Neural cell (in vitro differentiated cells): ENCODE results near the gene RILPL2. TPM values are rescaled to one million over a fixed set of nuclear protein-coding genes. Genes with fewer than 3 reads are reported as not detected.

Experiments used
- H2AFZ ChIP-seq: fragments of 200-600, 300-800 bp; sonication (generic), shearing (Covaris generic); 2 replicates; pipeline ENCODE4 v1.6.0; 2014; ENCODE audit warnings: low read depth, mild to moderate bottlenecking, antibody characterized with exemption, low read length, moderate library complexity
- H3F3A ChIP-seq: fragments of 200-600 bp; shearing (Covaris generic); 2 replicates; pipeline ENCODE4 v1.6.1; 2016; ENCODE audit warnings: mild to moderate bottlenecking, moderate library complexity, mixed read lengths, antibody characterized with exemption, low read length; ENCODE audit not compliant: insufficient read depth, poor library complexity, severe bottlenecking
- H3K27ac ChIP-seq: fragments of 200-600, 300-800 bp; sonication (generic), shearing (Covaris generic); 2 replicates; pipeline ENCODE4 v1.5.1; 2014; ENCODE audit warnings: mild to moderate bottlenecking, low read length, moderate library complexity
- H3K27me3 ChIP-seq: fragments of 300-800, 200-600 bp; sonication (generic), shearing (Covaris generic); 2 replicates; pipeline ENCODE4 v1.6.0; 2014; ENCODE audit warnings: mild to moderate bottlenecking, low read depth, low read length, moderate library complexity; ENCODE audit not compliant: insufficient read depth
- H3K36me3 ChIP-seq: fragments of 300-800, 200-600 bp; sonication (generic), shearing (Covaris generic); 2 replicates; pipeline ENCODE4 v1.5.1; 2014; ENCODE audit warnings: mild to moderate bottlenecking, antibody characterized with exemption, low read length, moderate library complexity; ENCODE audit not compliant: insufficient read depth
- H3K4me2 ChIP-seq: fragments of 300-800, 200-600 bp; sonication (generic), shearing (Covaris generic); 2 replicates; pipeline ENCODE4 v1.6.0; 2014; ENCODE audit warnings: mild to moderate bottlenecking, low read length
- H3K4me3 ChIP-seq: fragments of 300-800, 200-600 bp; sonication (generic), shearing (Covaris generic); 2 replicates; pipeline ENCODE4 v1.5.1; 2014; ENCODE audit warnings: mild to moderate bottlenecking, low read length, moderate library complexity
- H3K79me2 ChIP-seq: fragments of 200-600 bp; shearing (Covaris generic); replicated peaks from 2 replicates; pipeline ENCODE4 v1.6.0; 2014; ENCODE audit warnings: mild to moderate bottlenecking, low read length, moderate library complexity; ENCODE audit not compliant: insufficient read depth
- H3K9ac ChIP-seq: fragments of 300-800, 200-600 bp; sonication (generic), shearing (Covaris generic); 2 replicates; pipeline ENCODE4 v1.6.1; 2016; ENCODE audit warnings: mild to moderate bottlenecking, low read length, mixed read lengths
- H3K9me2 ChIP-seq: fragments of 200-600 bp; shearing (Covaris generic); 2 replicates; pipeline ENCODE4 v1.6.1; 2016; ENCODE audit warnings: mild to moderate bottlenecking, low read length, mixed read lengths; ENCODE audit not compliant: insufficient read depth
- H3K9me3 ChIP-seq: fragments of 200-600, 300-800 bp; sonication (generic), shearing (Covaris generic); 2 replicates; pipeline ENCODE4 v1.6.1; 2016; ENCODE audit warnings: mild to moderate bottlenecking, mixed run types, low read length, moderate library complexity, mixed read lengths
- H4K20me1 ChIP-seq: fragments of 200-600 bp; shearing (Covaris generic); 2 replicates; pipeline ENCODE4 v1.6.1; 2016; ENCODE audit warnings: mild to moderate bottlenecking, mixed run types; ENCODE audit not compliant: insufficient read depth
- EP300 ChIP-seq: fragments of 450-650 bp; conservative IDR thresholded peaks from 2 replicates; pipeline ENCODE4 v1.6.1; 2014; ENCODE audit warnings: antibody characterized with exemption, mild to moderate bottlenecking, moderate library complexity; ENCODE audit not compliant: poor library complexity, severe bottlenecking
- EZH2 ChIP-seq: fragments of 200-600, 300-800 bp; shearing (Covaris generic), sonication (generic); IDR thresholded peaks from 2 replicates; pipeline ENCODE4 v1.6.1; 2014; ENCODE audit warnings: antibody characterized with exemption, low read length, borderline replicate concordance, mild to moderate bottlenecking; ENCODE audit not compliant: insufficient read depth, poor library complexity, severe bottlenecking
- MXI1 ChIP-seq: fragments of 450-650 bp; conservative IDR thresholded peaks from 2 replicates; pipeline ENCODE4 v1.6.1; 2014; ENCODE audit warnings: antibody characterized with exemption, mild to moderate bottlenecking; ENCODE audit not compliant: poor library complexity, severe bottlenecking
- POLR2AphosphoS5 ChIP-seq: IDR thresholded peaks from 2 replicates; pipeline ENCODE4 v1.6.1; 2012
- RAD21 ChIP-seq: fragments of 450-650 bp; conservative IDR thresholded peaks from 2 replicates; pipeline ENCODE4 v1.6.1; 2014; ENCODE audit warnings: antibody characterized with exemption, mild to moderate bottlenecking, moderate library complexity
- REST ChIP-seq: IDR thresholded peaks from 2 replicates; pipeline ENCODE4 v1.6.1; 2012; ENCODE audit warnings: borderline replicate concordance
- SMC3 ChIP-seq: fragments of 450-650 bp; conservative IDR thresholded peaks from 2 replicates; pipeline ENCODE4 v1.6.1; 2014; ENCODE audit warnings: antibody characterized with exemption, mild to moderate bottlenecking, moderate library complexity; ENCODE audit not compliant: poor library complexity
- TAF1 ChIP-seq: IDR thresholded peaks from 2 replicates; pipeline ENCODE4 v1.6.1; 2012; ENCODE audit warnings: low read depth
- polyA plus RNA-seq: library from polyadenylated mRNA; depleted of rRNA; stranded (reverse); fragments of >200 nt; gene quantifications from 2 replicates; pipeline ENCODE4 v1.2.3, GENCODE V29; 2014
- TF ChIP-seq, protein P1 (sequence below): fragments of 450-650 bp; IDR thresholded peaks from 2 replicates; pipeline ENCODE4 v1.5.1; 2014; ENCODE audit warnings: antibody characterized with exemption, mild to moderate bottlenecking, moderate library complexity; ENCODE audit not compliant: poor library complexity, severe bottlenecking

RILPL2 gene
- polyA plus RNA-seq, 1 donor from 2014 or later = 0.07 TPM

DNA sequence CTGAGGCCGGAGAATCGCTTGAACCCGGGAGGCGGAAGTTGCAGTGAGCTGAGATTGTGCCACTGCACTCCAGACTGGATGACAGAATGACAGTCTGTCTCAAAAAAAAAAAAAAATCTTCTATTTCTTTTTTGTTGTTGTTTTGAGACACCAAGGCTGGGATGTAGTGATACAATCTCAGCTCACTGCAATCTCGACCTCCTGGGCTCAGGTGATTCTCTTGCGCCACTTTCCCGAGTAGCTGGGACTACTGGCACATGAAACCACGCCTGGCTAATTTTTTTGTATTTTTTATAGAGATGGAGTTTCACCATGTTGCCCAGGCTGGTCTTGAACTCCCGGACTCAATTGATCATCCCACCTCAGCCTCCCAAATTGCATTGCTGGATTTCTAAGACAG, 14.2 kb upstream of the RILPL2 start:
- TF ChIP-seq, protein P1, sequence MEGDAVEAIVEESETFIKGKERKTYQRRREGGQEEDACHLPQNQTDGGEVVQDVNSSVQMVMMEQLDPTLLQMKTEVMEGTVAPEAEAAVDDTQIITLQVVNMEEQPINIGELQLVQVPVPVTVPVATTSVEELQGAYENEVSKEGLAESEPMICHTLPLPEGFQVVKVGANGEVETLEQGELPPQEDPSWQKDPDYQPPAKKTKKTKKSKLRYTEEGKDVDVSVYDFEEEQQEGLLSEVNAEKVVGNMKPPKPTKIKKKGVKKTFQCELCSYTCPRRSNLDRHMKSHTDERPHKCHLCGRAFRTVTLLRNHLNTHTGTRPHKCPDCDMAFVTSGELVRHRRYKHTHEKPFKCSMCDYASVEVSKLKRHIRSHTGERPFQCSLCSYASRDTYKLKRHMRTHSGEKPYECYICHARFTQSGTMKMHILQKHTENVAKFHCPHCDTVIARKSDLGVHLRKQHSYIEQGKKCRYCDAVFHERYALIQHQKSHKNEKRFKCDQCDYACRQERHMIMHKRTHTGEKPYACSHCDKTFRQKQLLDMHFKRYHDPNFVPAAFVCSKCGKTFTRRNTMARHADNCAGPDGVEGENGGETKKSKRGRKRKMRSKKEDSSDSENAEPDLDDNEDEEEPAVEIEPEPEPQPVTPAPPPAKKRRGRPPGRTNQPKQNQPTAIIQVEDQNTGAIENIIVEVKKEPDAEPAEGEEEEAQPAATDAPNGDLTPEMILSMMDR = no peak
- TF ChIP-seq POLR2AphosphoS5 = no peak
- TF ChIP-seq TAF1 = no peak
- TF ChIP-seq RAD21 = no peak
- Histone ChIP-seq H3K9me2 (no peaks in the 10 kb centered on the region), H3K9ac (no peak overlapping the region)

DNA sequence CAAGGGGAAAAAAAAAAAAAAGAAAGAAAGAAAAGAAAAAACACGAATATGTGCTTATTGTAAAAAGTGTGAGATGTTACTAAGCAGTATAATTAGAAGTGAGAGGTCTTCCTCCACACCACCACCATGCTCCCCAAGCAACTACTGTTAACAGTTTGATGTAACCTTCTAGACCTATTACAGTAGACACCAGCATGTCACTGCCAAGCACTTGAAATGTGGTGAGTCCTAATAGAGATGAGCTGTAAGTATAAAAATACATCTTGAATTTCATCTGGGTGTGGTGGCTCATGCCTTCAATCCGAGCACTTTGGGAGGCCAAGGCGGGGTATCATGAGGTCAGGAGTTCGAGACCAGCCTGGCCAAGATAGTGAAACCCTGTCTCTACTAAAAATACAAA, 13.4 kb upstream of the RILPL2 start:
- Histone ChIP-seq H3K4me2 (no peak overlapping the region), H3K9me2 (no peaks in the 10 kb centered on the region), H3K36me3 (no peaks in the 10 kb centered on the region), H3K4me3 (no peak overlapping the region), H3K9ac (no peak overlapping the region), H3K9me3 (no peaks in the 10 kb centered on the region), H3K27ac (no peak overlapping the region), H2AFZ (no peak overlapping the region), H3F3A (no peaks in the 10 kb centered on the region), H3K27me3 (no peaks in the 10 kb centered on the region), H4K20me1 (no peaks in the 10 kb centered on the region), H3K79me2 (no peaks in the 10 kb centered on the region)
- TF ChIP-seq, protein P1 = no peak
- TF ChIP-seq POLR2AphosphoS5 = no peak
- TF ChIP-seq RAD21 = no peak
- no peak for TF ChIP-seq MXI1
- no peak for TF ChIP-seq SMC3
- TF ChIP-seq TAF1 = no peak
- no peak for TF ChIP-seq REST
- TF ChIP-seq EZH2 = no peak
- TF ChIP-seq EP300 = no peak

More for the DNA sequence above, 14.2 kb upstream of the RILPL2 start:
- no peak overlapping the region for H3K4me3 ChIP-seq
- no peaks in the 10 kb centered on the region for H3K36me3 ChIP-seq
- H2AFZ ChIP-seq = no peak overlapping the region
- no peaks in the 10 kb centered on the region for H4K20me1 ChIP-seq
- no peaks in the 10 kb centered on the region for H3K9me3 ChIP-seq
- H3F3A ChIP-seq = no peaks in the 10 kb centered on the region
- H3K27me3 ChIP-seq = no peaks in the 10 kb centered on the region
- H3K79me2 ChIP-seq = no peaks in the 10 kb centered on the region
- no peak overlapping the region for H3K27ac ChIP-seq
- no peak overlapping the region for H3K4me2 ChIP-seq
